Measurements from ENCODE around the gene SSBP3.
"Not testable (repeated sequence)": the region's sequence is repeated elsewhere in the genome, so short reads cannot be mapped to it uniquely, and the experiment has no call there.

- TF ChIP-seq POLR2A, CTCF (IDR thresholded peaks at IDR 0.05): not testable (repeated sequence)
Observed at GRCh38 chr1:54447081-54447480, 40.9 kb upstream of the SSBP3 start.
